Measurements from ENCODE around the gene DTNB.
"Not testable (repeated sequence)": the region's sequence is repeated elsewhere in the genome, so short reads cannot be mapped to it uniquely, and the experiment has no call there.

The DTNB gene

GRCh38 chr2:25586726-25587144 lies 86.6 kb downstream of the DTNB start:
- no peak for DNase-seq

- DNase-seq: no peak
Measured at GRCh38 chr2:25585189-25585588, 88.2 kb downstream of the DTNB start.

GRCh38 chr2:25582077-25582830 lies 91.1 kb downstream of the DTNB start:
- no peak for DNase-seq

- no peak for DNase-seq
Measured at GRCh38 chr2:25576596-25576995, 96.8 kb downstream of the DTNB start.

GRCh38 chr2:25572638-25573037 lies 100.7 kb downstream of the DTNB start:
- DNase-seq: no peak

- DNase-seq: no peak
Measured at GRCh38 chr2:25570161-25570845, 103.1 kb downstream of the DTNB start.

- no peak for DNase-seq
Measured at GRCh38 chr2:25567406-25567805, 106.0 kb downstream of the DTNB start.

GRCh38 chr2:25566694-25567093 lies 106.7 kb downstream of the DTNB start:
- DNase-seq: no peak

- DNase-seq: no peak
Measured at GRCh38 chr2:25566094-25566493, 107.3 kb downstream of the DTNB start.

GRCh38 chr2:25561136-25561850 lies 112.1 kb downstream of the DTNB start:
- DNase-seq: peak; percentile 68

- no peak for DNase-seq
Measured at GRCh38 chr2:25559148-25559547, 114.2 kb downstream of the DTNB start.

- no peak for DNase-seq
Measured at GRCh38 chr2:25558262-25558661, 115.1 kb downstream of the DTNB start.

- DNase-seq: no peak
Measured at GRCh38 chr2:25557179-25558036, 116.0 kb downstream of the DTNB start.

- no peak for DNase-seq
Measured at GRCh38 chr2:25552318-25552717, 121.1 kb downstream of the DTNB start.

- no peak for DNase-seq
Measured at GRCh38 chr2:25551316-25551715, 122.1 kb downstream of the DTNB start.

- DNase-seq: not testable (repeated sequence)
Measured at GRCh38 chr2:25549571-25549970, 123.8 kb downstream of the DTNB start.

- no peak for DNase-seq
Measured at GRCh38 chr2:25548601-25549000, 124.8 kb downstream of the DTNB start.

- no peak for DNase-seq
Measured at GRCh38 chr2:25546852-25547251, 126.5 kb downstream of the DTNB start.

- no peak for DNase-seq
Measured at GRCh38 chr2:25545899-25546298, 127.5 kb downstream of the DTNB start.

GRCh38 chr2:25544445-25544844 lies 128.9 kb downstream of the DTNB start:
- no peak for DNase-seq

- DNase-seq: no peak
Measured at GRCh38 chr2:25543939-25544338, 129.4 kb downstream of the DTNB start.

GRCh38 chr2:25541378-25541777 lies 132.0 kb downstream of the DTNB start:
- no peak for DNase-seq

GRCh38 chr2:25539136-25539535 lies 134.2 kb downstream of the DTNB start:
- DNase-seq: no peak
